Activated CD4-positive, alpha-beta memory T cell treated with anti-CD3 and anti-CD28 coated beads for 36 hours (primary cell): ENCODE measurements around the gene NKAIN2. TPM values are rescaled to one million over a fixed set of nuclear protein-coding genes. Genes with fewer than 3 reads are reported as not detected.

Experiments used
- CTCF ChIA-PET: fragments of 350-600 bp; sonication (Branson Sonifier 250); formaldehyde crosslinking; loops from one replicate; lab custom pipeline; 2021; ENCODE audit warnings: antibody characterized with exemption, inconsistent platforms; lab: Charles Lee
- POLR2A ChIA-PET: fragments of 350-600 bp; sonication (Branson Sonifier 250); formaldehyde crosslinking; loops from one replicate; lab custom pipeline; 2021; ENCODE audit warnings: antibody characterized with exemption; lab: Charles Lee
- DNase-seq: peaks from one replicate; pipeline ENCODE4 v3.0.0-alpha.2; 2020
- H3K27ac Mint-ChIP-seq: one replicate; pipeline ENCODE4 v1.8.0; 2021; ENCODE audit warnings: mixed read lengths
- H3K27me3 Mint-ChIP-seq: one replicate; pipeline ENCODE4 v1.8.0; 2021; ENCODE audit warnings: mixed read lengths
- H3K36me3 Mint-ChIP-seq: one replicate; pipeline ENCODE4 v1.8.0; 2021; ENCODE audit warnings: mixed read lengths
- H3K4me1 Mint-ChIP-seq: one replicate; pipeline ENCODE4 v1.8.0; 2021; ENCODE audit warnings: low read depth, mixed read lengths
- H3K4me3 Mint-ChIP-seq: one replicate; pipeline ENCODE4 v1.8.0; 2021; ENCODE audit warnings: mild to moderate bottlenecking, mixed read lengths
- H3K9me3 Mint-ChIP-seq: one replicate; pipeline ENCODE4 v1.8.0; 2021; ENCODE audit warnings: mixed read lengths
- intact Hi-C: fragments of 100-400 bp; cut with micrococcal nuclease; formaldehyde crosslinking; loops from one replicate; pipeline ENCODE4 v1.15.1; 2023
- total RNA-seq, 2 experiments: library from RNA; stranded (reverse); gene quantifications; one replicate each; pipeline ENCODE4 v1.2.3, GENCODE V29; 2021

Gene NKAIN2
- total RNA-seq, 2 experiments from 2014 or later, result not detected

GRCh38 chr6:124748778-124749177 lies 945.1 kb downstream of the NKAIN2 start:
- peaks cover 1% of the 10 kb centered on the region for H3K27me3 Mint-ChIP-seq
- no peak overlapping the region for H3K4me3 Mint-ChIP-seq
- ChIA-PET POLR2A (no interaction called here), CTCF (no interaction called here)
- no peak overlapping the region for H3K27ac Mint-ChIP-seq
- no peaks in the 10 kb centered on the region for H3K36me3 Mint-ChIP-seq
- no peak for DNase-seq
- intact Hi-C loops, result no loop called here
- no peaks in the 10 kb centered on the region for H3K4me1 Mint-ChIP-seq
- H3K9me3 Mint-ChIP-seq, result no peaks in the 10 kb centered on the region

GRCh38 chr6:124753001-124753400 lies 949.3 kb downstream of the NKAIN2 start:
- POLR2A ChIA-PET, result no interaction called here

GRCh38 chr6:124753562-124754105 lies 950.0 kb downstream of the NKAIN2 start:
- H3K36me3 Mint-ChIP-seq, result no peaks in the 10 kb centered on the region
- POLR2A ChIA-PET, result no interaction called here
- no peak overlapping the region for H3K27ac Mint-ChIP-seq

More at GRCh38 chr6:124753001-124753400, 949.3 kb downstream of the NKAIN2 start:
- no peaks in the 10 kb centered on the region for H3K4me1 Mint-ChIP-seq
- no peaks in the 10 kb centered on the region for H3K36me3 Mint-ChIP-seq
- CTCF ChIA-PET, result no interaction called here
- H3K4me3 Mint-ChIP-seq, result no peak overlapping the region
- H3K27ac Mint-ChIP-seq, result no peak overlapping the region
- DNase-seq, result no peak
- intact Hi-C loops, result no loop called here
- no peaks in the 10 kb centered on the region for H3K9me3 Mint-ChIP-seq
- H3K27me3 Mint-ChIP-seq, result no peaks in the 10 kb centered on the region

GRCh38 chr6:124755321-124755720 lies 951.7 kb downstream of the NKAIN2 start:
- Mint-ChIP-seq H3K27ac (no peak overlapping the region), H3K27me3 (no peaks in the 10 kb centered on the region), H3K4me1 (no peaks in the 10 kb centered on the region), H3K9me3 (no peaks in the 10 kb centered on the region), H3K4me3 (no peak overlapping the region), H3K36me3 (no peaks in the 10 kb centered on the region)
- intact Hi-C loops, result no loop called here
- POLR2A ChIA-PET, result no interaction called here
- CTCF ChIA-PET, result no interaction called here
- DNase-seq, result no peak

More at GRCh38 chr6:124753562-124754105, 950.0 kb downstream of the NKAIN2 start:
- DNase-seq, result no peak
- Mint-ChIP-seq H3K4me1 (no peaks in the 10 kb centered on the region), H3K27me3 (no peaks in the 10 kb centered on the region), H3K4me3 (no peak overlapping the region), H3K9me3 (no peaks in the 10 kb centered on the region)
- intact Hi-C loops, result no loop called here
- CTCF ChIA-PET, result no interaction called here

- no peaks in the 10 kb centered on the region for H3K36me3 Mint-ChIP-seq
- no peak for DNase-seq
- ChIA-PET POLR2A (no interaction called here), CTCF (no interaction called here)
- H3K27ac Mint-ChIP-seq, result no peak overlapping the region
- H3K9me3 Mint-ChIP-seq, result no peaks in the 10 kb centered on the region
- H3K4me3 Mint-ChIP-seq, result no peak overlapping the region
- H3K27me3 Mint-ChIP-seq, result no peaks in the 10 kb centered on the region
- intact Hi-C loops, result no loop called here
- H3K4me1 Mint-ChIP-seq, result no peaks in the 10 kb centered on the region
These were observed 953.9 kb downstream of the NKAIN2 start for GRCh38 chr6:124757560-124757959.

GRCh38 chr6:124758663-124759062 lies 955.0 kb downstream of the NKAIN2 start:
- POLR2A ChIA-PET, result no interaction called here
- DNase-seq, result no peak
- Mint-ChIP-seq H3K9me3 (no peaks in the 10 kb centered on the region), H3K4me3 (no peak overlapping the region), H3K36me3 (no peaks in the 10 kb centered on the region), H3K27ac (no peak overlapping the region), H3K27me3 (no peaks in the 10 kb centered on the region), H3K4me1 (no peaks in the 10 kb centered on the region)
- intact Hi-C loops, result no loop called here
- CTCF ChIA-PET, result no interaction called here

GRCh38 chr6:124765280-124765679 lies 961.6 kb downstream of the NKAIN2 start:
- no peak for DNase-seq
- intact Hi-C loops, result no loop called here
- H3K36me3 Mint-ChIP-seq, result no peaks in the 10 kb centered on the region
- H3K9me3 Mint-ChIP-seq, result no peaks in the 10 kb centered on the region
- H3K27me3 Mint-ChIP-seq, result no peaks in the 10 kb centered on the region
- no peak overlapping the region for H3K4me3 Mint-ChIP-seq
- no peak overlapping the region for H3K27ac Mint-ChIP-seq
- H3K4me1 Mint-ChIP-seq, result no peaks in the 10 kb centered on the region
- POLR2A ChIA-PET, result no interaction called here
- CTCF ChIA-PET, result no interaction called here

- Mint-ChIP-seq H3K4me1 (no peaks in the 10 kb centered on the region), H3K9me3 (no peaks in the 10 kb centered on the region), H3K27ac (no peak overlapping the region), H3K4me3 (no peak overlapping the region), H3K27me3 (no peaks in the 10 kb centered on the region), H3K36me3 (no peaks in the 10 kb centered on the region)
- intact Hi-C loops, result no loop called here
- CTCF ChIA-PET, result no interaction called here
- no peak for DNase-seq
- POLR2A ChIA-PET, result no interaction called here
These were observed 964.6 kb downstream of the NKAIN2 start for GRCh38 chr6:124768224-124768623.

GRCh38 chr6:124769811-124770544 lies 966.3 kb downstream of the NKAIN2 start:
- DNase-seq, result no peak
- no peak overlapping the region for H3K4me3 Mint-ChIP-seq
- H3K9me3 Mint-ChIP-seq, result no peaks in the 10 kb centered on the region
- intact Hi-C loops, result no loop called here
- no peak overlapping the region for H3K27ac Mint-ChIP-seq
- POLR2A ChIA-PET, result no interaction called here
- no peaks in the 10 kb centered on the region for H3K4me1 Mint-ChIP-seq
- CTCF ChIA-PET, result no interaction called here
- no peaks in the 10 kb centered on the region for H3K27me3 Mint-ChIP-seq
- H3K36me3 Mint-ChIP-seq, result no peaks in the 10 kb centered on the region

GRCh38 chr6:124770784-124771183 lies 967.1 kb downstream of the NKAIN2 start:
- CTCF ChIA-PET, result no interaction called here
- Mint-ChIP-seq H3K27me3 (no peaks in the 10 kb centered on the region), H3K9me3 (no peaks in the 10 kb centered on the region), H3K36me3 (no peaks in the 10 kb centered on the region), H3K4me1 (no peaks in the 10 kb centered on the region), H3K4me3 (no peak overlapping the region), H3K27ac (no peak overlapping the region)
- intact Hi-C loops, result no loop called here
- POLR2A ChIA-PET, result no interaction called here
- no peak for DNase-seq

GRCh38 chr6:124772733-124773319 lies 969.2 kb downstream of the NKAIN2 start:
- CTCF ChIA-PET, result no interaction called here

GRCh38 chr6:124775121-124775520 lies 971.5 kb downstream of the NKAIN2 start:
- no peak for DNase-seq
- no peak overlapping the region for H3K27ac Mint-ChIP-seq
- intact Hi-C loops, result no loop called here
- no peaks in the 10 kb centered on the region for H3K27me3 Mint-ChIP-seq
- ChIA-PET POLR2A (no interaction called here), CTCF (interaction anchor here (1.2 kb wide), 1 partner anchor 339 kb away, joined by 3 read pairs; no protein-coding TSS in a partner anchor)
- no peaks in the 10 kb centered on the region for H3K36me3 Mint-ChIP-seq
- H3K4me1 Mint-ChIP-seq, result no peaks in the 10 kb centered on the region
- H3K9me3 Mint-ChIP-seq, result no peaks in the 10 kb centered on the region
- no peak overlapping the region for H3K4me3 Mint-ChIP-seq

More at GRCh38 chr6:124772733-124773319, 969.2 kb downstream of the NKAIN2 start:
- H3K27me3 Mint-ChIP-seq, result no peaks in the 10 kb centered on the region
- H3K36me3 Mint-ChIP-seq, result no peaks in the 10 kb centered on the region
- no peak for DNase-seq
- no peak overlapping the region for H3K4me3 Mint-ChIP-seq
- H3K27ac Mint-ChIP-seq, result no peak overlapping the region
- no peaks in the 10 kb centered on the region for H3K9me3 Mint-ChIP-seq
- POLR2A ChIA-PET, result no interaction called here
- intact Hi-C loops, result no loop called here
- no peaks in the 10 kb centered on the region for H3K4me1 Mint-ChIP-seq

GRCh38 chr6:124777863-124778262 lies 974.2 kb downstream of the NKAIN2 start:
- Mint-ChIP-seq H3K27me3 (no peaks in the 10 kb centered on the region), H3K4me1 (no peaks in the 10 kb centered on the region), H3K4me3 (no peak overlapping the region), H3K36me3 (no peaks in the 10 kb centered on the region), H3K9me3 (no peaks in the 10 kb centered on the region), H3K27ac (no peak overlapping the region)
- intact Hi-C loops, result no loop called here
- ChIA-PET POLR2A (no interaction called here), CTCF (no interaction called here)
- DNase-seq, result no peak
